ENCODE results near the gene ANO7. TPM values are rescaled to one million over a fixed set of nuclear protein-coding genes. Genes with fewer than 3 reads are reported as not detected.

ANO7 gene
- total and polyA plus RNA-seq, 2 donors (not counting 1 experiment from before 2014, with no cell fraction given) = 0.64 to 1.8 TPM

DNA sequence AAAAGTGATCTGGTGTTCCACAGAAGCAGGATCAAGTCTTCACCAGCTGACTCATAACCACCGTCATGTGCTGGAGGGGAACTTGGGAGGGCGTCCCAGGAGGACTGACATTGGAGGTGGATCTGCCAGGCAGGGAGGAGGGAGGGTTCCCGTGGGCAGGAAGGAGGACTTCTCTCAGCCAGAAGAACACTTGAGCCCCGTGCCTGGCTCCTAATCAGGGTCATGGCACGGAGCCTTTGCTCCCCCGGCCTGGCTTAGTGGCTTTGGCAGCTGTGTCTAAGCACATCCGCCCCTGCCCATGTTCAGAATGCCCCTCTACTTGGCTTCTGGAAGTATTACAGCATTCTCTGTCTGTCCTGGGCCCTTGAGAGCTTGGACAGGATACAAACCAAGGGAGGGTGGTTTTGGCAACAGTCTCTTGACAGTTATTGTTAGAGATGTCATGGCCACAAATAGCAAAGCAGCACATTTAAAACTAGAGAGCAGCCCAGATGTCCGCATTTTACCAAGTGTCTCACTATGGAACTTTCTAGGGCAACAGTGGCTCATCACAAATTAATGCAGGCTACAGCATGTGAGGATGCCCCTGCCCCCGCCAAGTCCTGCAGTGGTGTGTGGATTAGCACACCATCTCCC, 26.7 kb upstream of the ANO7 start:
- H3K79me2 ChIP-seq (ENCODE audit: control insufficient read depth, insufficient read depth, low read length) = peaks cover 5% of the 10 kb centered on the region
- no peaks in the 10 kb centered on the region for H3K27me3 Mint-ChIP-seq
- ATAC-seq (ENCODE audit: low read depth) (no peak), DNase-seq (no peak)
- intact Hi-C loops (cut with micrococcal nuclease) = no loop called here
- H3K9me3 ChIP-seq (ENCODE audit: control extremely low read depth in 1 of 3, control insufficient read depth in 2 of 3, insufficient read depth in 1 of 3, low read length in 2 of 3) = no peaks in the 10 kb centered on the region
- ChIA-PET CTCF (no interaction called here), POLR2A (no interaction called here)
- peaks cover 0 to 67% of the 10 kb centered on the region in 2 experiments for H3K36me3 ChIP-seq (replicated peaks in 1 of 2; ENCODE audit: control extremely low read depth in 1 of 2, control insufficient read depth in 1 of 2, extremely low read depth in 1 of 2, insufficient read depth in 2 of 2, low read length in 1 of 2)
- TF ChIP-seq EZH2 (IDR thresholded peaks at IDR 0.05; ENCODE audit: borderline replicate concordance, insufficient read depth, low read depth, low read length, poor library complexity, severe bottlenecking) = no peak
- H2AFZ ChIP-seq (ENCODE audit: insufficient read depth, low read depth, low read length, poor library complexity, severe bottlenecking) = no peak overlapping the region
- H3K4me2 ChIP-seq (replicated peaks; ENCODE audit: low read depth, low read length, poor library complexity, severe bottlenecking) = no peak overlapping the region
- 84% methylated on average over 8 of the region's 9 CpGs for WGBS (ENCODE audit: insufficient coverage)
- no peak overlapping the region for H3K9ac ChIP-seq (ENCODE audit: low read length)
- H4K20me1 ChIP-seq (ENCODE audit: control insufficient read depth, insufficient read depth, low read length, poor library complexity, severe bottlenecking) = peaks cover 7% of the 10 kb centered on the region
- no peak overlapping the region for H3K27ac ChIP-seq (ENCODE audit: low read length in 2 of 2)
- no peaks in the 10 kb centered on the region for H3K4me1 ChIP-seq (ENCODE audit: control insufficient read depth in 2 of 2, insufficient read depth in 2 of 2, low read length in 2 of 2)
- H3K27me3 ChIP-seq (replicated peaks in 1 of 4; ENCODE audit: control extremely low read depth in 1 of 4, control insufficient read depth in 3 of 4, insufficient read depth in 4 of 4, low read length in 3 of 4) = no peaks in the 10 kb centered on the region
- H3K4me1 Mint-ChIP-seq = peaks cover 7% of the 10 kb centered on the region
- H3K27ac Mint-ChIP-seq = no peak overlapping the region
- H3K9me3 Mint-ChIP-seq (ENCODE audit: insufficient read depth) = no peaks in the 10 kb centered on the region
- H3K4me3 Mint-ChIP-seq = no peak overlapping the region
- no peak overlapping the region for H3K4me3 ChIP-seq (ENCODE audit: control extremely low read depth in 1 of 5, extremely low read depth in 1 of 5, insufficient read depth in 1 of 5, low read depth in 2 of 5, low read length in 4 of 5)

DNA sequence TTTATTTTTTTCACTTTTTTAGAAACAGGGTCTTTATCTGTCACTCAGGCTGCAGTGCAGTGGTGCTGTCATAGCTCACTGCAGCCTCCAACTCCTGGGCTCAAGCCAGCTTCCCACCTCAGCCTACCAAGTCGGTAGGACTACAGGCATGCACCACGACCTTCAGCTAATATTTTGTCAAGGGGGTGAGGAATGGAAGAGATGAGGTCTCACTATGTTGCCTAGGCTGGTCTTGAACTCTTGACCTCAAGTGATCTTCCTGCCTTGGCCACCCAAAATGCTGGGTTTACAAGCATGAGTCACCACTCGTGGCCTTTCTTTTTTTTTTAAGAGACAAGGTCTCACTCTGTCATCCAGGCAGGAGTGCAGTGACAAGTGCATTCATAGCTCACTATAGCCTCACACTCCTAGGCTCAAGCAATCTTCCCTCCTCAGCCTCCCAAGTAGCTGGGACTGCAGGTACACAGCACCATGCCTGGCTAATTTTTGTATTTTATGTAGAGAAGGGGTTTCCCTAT, 24.8 kb upstream of the ANO7 start:
- H3K36me3 ChIP-seq (replicated peaks in 1 of 2; ENCODE audit: control extremely low read depth in 1 of 2, control insufficient read depth in 1 of 2, extremely low read depth in 1 of 2, insufficient read depth in 2 of 2, low read length in 1 of 2) = peaks cover 0 to 74% of the 10 kb centered on the region in 2 experiments
- DNase-seq = no peak
- 79% methylated on average over 3 of the region's 3 CpGs for WGBS (ENCODE audit: insufficient coverage)

More for the DNA sequence above, 24.8 kb upstream of the ANO7 start:
- H3K4me2 ChIP-seq (replicated peaks; ENCODE audit: low read depth, low read length, poor library complexity, severe bottlenecking) = no peak overlapping the region
- no peak overlapping the region for H3K4me3 ChIP-seq (ENCODE audit: control extremely low read depth in 1 of 5, extremely low read depth in 1 of 5, insufficient read depth in 1 of 5, low read depth in 2 of 5, low read length in 4 of 5)
- H4K20me1 ChIP-seq (ENCODE audit: control insufficient read depth, insufficient read depth, low read length, poor library complexity, severe bottlenecking) = no peaks in the 10 kb centered on the region
- H3K27me3 Mint-ChIP-seq = no peaks in the 10 kb centered on the region
- TF ChIP-seq, protein P1, sequence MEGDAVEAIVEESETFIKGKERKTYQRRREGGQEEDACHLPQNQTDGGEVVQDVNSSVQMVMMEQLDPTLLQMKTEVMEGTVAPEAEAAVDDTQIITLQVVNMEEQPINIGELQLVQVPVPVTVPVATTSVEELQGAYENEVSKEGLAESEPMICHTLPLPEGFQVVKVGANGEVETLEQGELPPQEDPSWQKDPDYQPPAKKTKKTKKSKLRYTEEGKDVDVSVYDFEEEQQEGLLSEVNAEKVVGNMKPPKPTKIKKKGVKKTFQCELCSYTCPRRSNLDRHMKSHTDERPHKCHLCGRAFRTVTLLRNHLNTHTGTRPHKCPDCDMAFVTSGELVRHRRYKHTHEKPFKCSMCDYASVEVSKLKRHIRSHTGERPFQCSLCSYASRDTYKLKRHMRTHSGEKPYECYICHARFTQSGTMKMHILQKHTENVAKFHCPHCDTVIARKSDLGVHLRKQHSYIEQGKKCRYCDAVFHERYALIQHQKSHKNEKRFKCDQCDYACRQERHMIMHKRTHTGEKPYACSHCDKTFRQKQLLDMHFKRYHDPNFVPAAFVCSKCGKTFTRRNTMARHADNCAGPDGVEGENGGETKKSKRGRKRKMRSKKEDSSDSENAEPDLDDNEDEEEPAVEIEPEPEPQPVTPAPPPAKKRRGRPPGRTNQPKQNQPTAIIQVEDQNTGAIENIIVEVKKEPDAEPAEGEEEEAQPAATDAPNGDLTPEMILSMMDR (IDR thresholded peaks at IDR 0.05) = no peak
- TF ChIP-seq EZH2 (IDR thresholded peaks at IDR 0.05; ENCODE audit: borderline replicate concordance, insufficient read depth, low read depth, low read length, poor library complexity, severe bottlenecking) = no peak
- H3K27ac ChIP-seq (ENCODE audit: low read length in 2 of 2) = no peak overlapping the region
- CTCF ChIA-PET = interaction anchor here (0.7 kb wide), 1 partner anchor 173 kb away, joined by 3 read pairs; no protein-coding TSS in a partner anchor
- no peak overlapping the region for H3K27ac Mint-ChIP-seq
- no peaks in the 10 kb centered on the region for H3K27me3 ChIP-seq (replicated peaks in 1 of 4; ENCODE audit: control extremely low read depth in 1 of 4, control insufficient read depth in 3 of 4, insufficient read depth in 4 of 4, low read length in 3 of 4)
- no peaks in the 10 kb centered on the region for H3K9me3 Mint-ChIP-seq (ENCODE audit: insufficient read depth)
- intact Hi-C loops (cut with micrococcal nuclease) = no loop called here
- peaks cover 7% of the 10 kb centered on the region for H3K79me2 ChIP-seq (ENCODE audit: control insufficient read depth, insufficient read depth, low read length)
- H3K4me1 ChIP-seq (ENCODE audit: control insufficient read depth in 2 of 2, insufficient read depth in 2 of 2, low read length in 2 of 2) = no peaks in the 10 kb centered on the region
- POLR2A ChIA-PET = no interaction called here
- no peak overlapping the region for H2AFZ ChIP-seq (ENCODE audit: insufficient read depth, low read depth, low read length, poor library complexity, severe bottlenecking)
- H3K9me3 ChIP-seq (ENCODE audit: control extremely low read depth in 1 of 3, control insufficient read depth in 2 of 3, insufficient read depth in 1 of 3, low read length in 2 of 3) = no peaks in the 10 kb centered on the region
- no peak overlapping the region for H3K4me3 Mint-ChIP-seq
- H3K9ac ChIP-seq (ENCODE audit: low read length) = no peak overlapping the region
- ATAC-seq (ENCODE audit: low read depth) = no peak
- no peaks in the 10 kb centered on the region for H3K4me1 Mint-ChIP-seq

Measured in B cell (primary cell).